ENCODE measurements around the gene PDE9A. TPM values are rescaled to one million over a fixed set of nuclear protein-coding genes. Genes with fewer than 3 reads are reported as not detected.
"Not testable (repeated sequence)": the region's sequence is repeated elsewhere in the genome, so short reads cannot be mapped to it uniquely, and the experiment has no call there.

The PDE9A gene
- total RNA-seq, 3 donors from 2014 or later = 3.0 to 14.7 (median 10.5) TPM

- H3K4me3 ChIP-seq = no peak overlapping the region
- no peaks in the 10 kb centered on the region for H3K4me1 ChIP-seq
- H3K27ac ChIP-seq = no peak overlapping the region
- H3K9me3 ChIP-seq = no peaks in the 10 kb centered on the region
- intact Hi-C loops (cut with DNase I; ENCODE audit: low total_unique reads) = loop anchor here (5.0 kb wide), 1 partner anchor 747 kb away; no protein-coding TSS in a partner anchor
- DNase-seq (ENCODE audit: low spot score in 2 of 2) = no peak
- H3K36me3 ChIP-seq = no peaks in the 10 kb centered on the region
- TF ChIP-seq POLR2A (IDR thresholded peaks at IDR 0.05) (no peak), POLR2AphosphoS5 (IDR thresholded peaks at IDR 0.05) (no peak)
- TF ChIP-seq, protein P1, sequence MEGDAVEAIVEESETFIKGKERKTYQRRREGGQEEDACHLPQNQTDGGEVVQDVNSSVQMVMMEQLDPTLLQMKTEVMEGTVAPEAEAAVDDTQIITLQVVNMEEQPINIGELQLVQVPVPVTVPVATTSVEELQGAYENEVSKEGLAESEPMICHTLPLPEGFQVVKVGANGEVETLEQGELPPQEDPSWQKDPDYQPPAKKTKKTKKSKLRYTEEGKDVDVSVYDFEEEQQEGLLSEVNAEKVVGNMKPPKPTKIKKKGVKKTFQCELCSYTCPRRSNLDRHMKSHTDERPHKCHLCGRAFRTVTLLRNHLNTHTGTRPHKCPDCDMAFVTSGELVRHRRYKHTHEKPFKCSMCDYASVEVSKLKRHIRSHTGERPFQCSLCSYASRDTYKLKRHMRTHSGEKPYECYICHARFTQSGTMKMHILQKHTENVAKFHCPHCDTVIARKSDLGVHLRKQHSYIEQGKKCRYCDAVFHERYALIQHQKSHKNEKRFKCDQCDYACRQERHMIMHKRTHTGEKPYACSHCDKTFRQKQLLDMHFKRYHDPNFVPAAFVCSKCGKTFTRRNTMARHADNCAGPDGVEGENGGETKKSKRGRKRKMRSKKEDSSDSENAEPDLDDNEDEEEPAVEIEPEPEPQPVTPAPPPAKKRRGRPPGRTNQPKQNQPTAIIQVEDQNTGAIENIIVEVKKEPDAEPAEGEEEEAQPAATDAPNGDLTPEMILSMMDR (IDR thresholded peaks at IDR 0.05) = no peak
- H3K27me3 ChIP-seq = no peaks in the 10 kb centered on the region
Observed at GRCh38 chr21:42799516-42799915, 146.1 kb downstream of the PDE9A start.

DNA sequence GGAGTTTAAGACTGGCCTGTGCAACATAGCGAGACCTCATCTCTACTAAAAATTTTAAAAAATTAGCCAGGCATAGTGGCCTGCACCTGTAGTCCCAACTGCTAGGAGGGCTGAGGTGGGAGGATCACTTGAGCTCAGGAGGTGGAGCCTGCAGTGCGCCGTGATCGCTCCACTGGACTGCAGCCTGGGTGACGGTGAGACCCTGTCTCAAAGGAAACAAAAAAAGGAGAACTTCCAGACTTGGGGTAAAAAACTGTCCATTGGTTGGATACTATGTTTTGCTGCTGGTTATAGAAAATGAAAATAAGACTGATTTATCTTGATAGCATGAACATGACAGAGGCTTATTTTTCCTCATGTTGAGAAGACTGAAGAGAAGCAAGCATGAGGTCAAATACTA is 146.5 kb downstream of the PDE9A start:
- H3K27ac ChIP-seq = no peak overlapping the region
- no peak for DNase-seq (ENCODE audit: low spot score in 2 of 2)
- H3K9me3 ChIP-seq = no peaks in the 10 kb centered on the region
- no peaks in the 10 kb centered on the region for H3K36me3 ChIP-seq
- H3K4me1 ChIP-seq = no peaks in the 10 kb centered on the region
- TF ChIP-seq, protein P1 (IDR thresholded peaks at IDR 0.05) = no peak
- TF ChIP-seq POLR2AphosphoS5 (IDR thresholded peaks at IDR 0.05) (no peak), POLR2A (IDR thresholded peaks at IDR 0.05) (no peak)
- intact Hi-C loops (cut with DNase I; ENCODE audit: low total_unique reads) = loop anchor here (5.0 kb wide), 1 partner anchor 748 kb away; no protein-coding TSS in a partner anchor
- H3K27me3 ChIP-seq = no peaks in the 10 kb centered on the region
- no peak overlapping the region for H3K4me3 ChIP-seq

- intact Hi-C loops (cut with DNase I; ENCODE audit: low total_unique reads); DNase-seq (ENCODE audit: low spot score in 2 of 2); H3K27ac ChIP-seq: not testable (repeated sequence)
Observed at GRCh38 chr21:42801616-42802015, 148.2 kb downstream of the PDE9A start.

DNA sequence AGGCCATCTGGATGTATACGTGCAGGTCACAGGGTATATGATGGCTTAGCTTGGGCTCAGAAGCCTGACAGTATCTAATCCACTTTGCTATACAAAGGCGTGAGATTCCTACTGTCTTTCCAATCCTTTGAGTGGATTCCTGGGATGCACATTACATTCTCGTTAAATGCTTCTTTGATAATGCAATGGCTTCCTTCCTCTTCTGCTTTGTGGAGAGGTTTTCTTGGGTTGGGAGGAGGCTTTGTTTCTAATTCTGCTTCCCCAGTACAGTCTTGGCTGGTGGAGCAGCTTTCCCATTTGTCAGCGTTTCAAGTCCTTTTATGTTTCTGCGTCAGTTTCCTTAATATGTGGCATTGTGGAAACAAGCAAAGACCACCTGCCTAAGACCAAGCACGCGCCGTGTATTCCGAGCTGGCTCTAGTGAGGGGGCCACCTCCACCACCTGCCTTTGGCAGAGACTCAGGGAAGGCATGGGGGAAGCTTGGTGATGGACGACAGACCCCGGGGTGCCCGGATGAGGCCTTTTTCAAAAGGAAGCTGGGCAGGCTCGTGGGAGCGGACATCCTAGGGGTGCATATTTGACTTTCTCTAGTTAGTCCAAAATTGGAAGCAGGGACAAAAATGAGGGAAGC is 153.2 kb downstream of the PDE9A start:
- intact Hi-C loops (cut with DNase I; ENCODE audit: low total_unique reads) = no loop called here
- no peaks in the 10 kb centered on the region for H3K36me3 ChIP-seq
- DNase-seq (ENCODE audit: low spot score in 2 of 2) = peak in 1 of 2 donors; percentile 11

More at GRCh38 chr21:42801616-42802015, 148.2 kb downstream of the PDE9A start:
- H3K4me3 ChIP-seq, H3K36me3 ChIP-seq, H3K9me3 ChIP-seq, H3K27me3 ChIP-seq, H3K4me1 ChIP-seq: not testable (repeated sequence)

GRCh38 chr21:42807293-42807895 is 154.0 kb downstream of the PDE9A start:
- H3K27me3 ChIP-seq; intact Hi-C loops (cut with DNase I; ENCODE audit: low total_unique reads); H3K27ac ChIP-seq; H3K9me3 ChIP-seq; H3K36me3 ChIP-seq; H3K4me1 ChIP-seq; H3K4me3 ChIP-seq: not testable (repeated sequence)
- DNase-seq (ENCODE audit: low spot score in 2 of 2) = peak in 1 of 2 donors; percentile 14

More for the DNA sequence above, 153.2 kb downstream of the PDE9A start:
- Histone ChIP-seq H3K4me3 (no peak overlapping the region), H3K27me3 (no peaks in the 10 kb centered on the region), H3K27ac (no peak overlapping the region), H3K4me1 (no peaks in the 10 kb centered on the region), H3K9me3 (no peaks in the 10 kb centered on the region)
- TF ChIP-seq, protein P1 (IDR thresholded peaks at IDR 0.05) = no peak
- TF ChIP-seq POLR2AphosphoS5 (IDR thresholded peaks at IDR 0.05) (no peak), POLR2A (IDR thresholded peaks at IDR 0.05) (no peak)

DNA sequence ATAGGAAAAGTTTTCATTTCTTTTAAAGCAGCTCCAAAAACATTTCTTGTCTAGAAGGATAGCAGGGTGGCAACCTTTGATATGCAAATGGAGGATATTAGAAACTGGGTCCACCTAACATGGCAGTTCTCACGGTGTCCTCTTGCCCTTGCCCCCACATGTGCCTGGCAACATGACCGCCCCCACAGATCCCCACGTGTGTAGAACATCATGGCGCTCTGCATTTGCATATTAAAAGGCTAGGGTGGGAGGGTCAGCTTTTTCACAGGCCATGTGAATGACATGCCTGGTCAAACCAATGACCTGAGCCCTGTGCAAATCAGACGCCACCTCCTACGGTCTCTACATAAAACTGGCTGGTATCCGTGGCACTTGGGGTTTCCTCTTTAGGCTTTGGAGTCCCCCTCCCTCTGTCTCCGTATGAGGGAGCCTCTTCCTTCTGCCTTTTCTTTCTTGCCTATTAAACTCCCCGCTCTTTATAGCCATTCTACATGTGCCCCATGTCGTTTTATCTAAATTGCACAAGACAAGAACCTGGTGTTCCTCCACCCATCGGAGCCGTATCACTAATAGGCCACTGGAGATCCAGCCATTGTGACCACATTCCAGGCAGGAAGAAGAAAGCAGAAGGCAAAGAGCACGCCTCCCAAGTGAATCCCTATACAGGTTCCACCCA is 154.7 kb downstream of the PDE9A start:
- no peaks in the 10 kb centered on the region for H3K4me1 ChIP-seq
- H3K27me3 ChIP-seq = no peaks in the 10 kb centered on the region
- DNase-seq (ENCODE audit: low spot score in 2 of 2) = no peak
- no peak overlapping the region for H3K4me3 ChIP-seq
- H3K36me3 ChIP-seq = no peaks in the 10 kb centered on the region
- intact Hi-C loops (cut with DNase I; ENCODE audit: low total_unique reads) = loop anchor here (2.0 kb wide), 1 partner anchor 55 kb away; no protein-coding TSS in a partner anchor
- TF ChIP-seq POLR2A (IDR thresholded peaks at IDR 0.05) = no peak
- no peak for TF ChIP-seq POLR2AphosphoS5 (IDR thresholded peaks at IDR 0.05)
- TF ChIP-seq, protein P1 (IDR thresholded peaks at IDR 0.05) = no peak
- no peaks in the 10 kb centered on the region for H3K9me3 ChIP-seq
- H3K27ac ChIP-seq = no peak overlapping the region

All from breast epithelium (tissue), 4 donors.